Measurements from ENCODE around the gene IPO11.

IPO11 gene

DNA sequence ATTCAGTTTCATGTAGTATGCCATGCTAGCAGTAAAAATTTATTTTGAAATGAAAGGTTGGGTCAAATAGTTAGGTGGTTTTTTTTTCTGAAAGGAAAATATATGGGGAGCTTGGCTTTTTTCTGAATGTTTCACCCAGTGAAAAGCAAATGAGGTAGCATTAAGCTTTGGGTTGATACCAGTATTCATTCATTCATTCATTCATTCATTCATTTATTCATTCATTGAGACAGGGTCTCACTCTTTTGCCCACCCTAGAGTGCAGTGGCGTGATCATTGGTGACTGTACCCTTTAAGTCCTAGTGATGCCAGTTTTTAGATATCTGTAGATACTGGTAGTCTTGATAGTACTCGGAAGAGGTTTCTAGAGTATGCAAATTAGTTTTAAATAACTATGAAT lies 123.7 kb downstream of the IPO11 start:
- TF ChIP-seq, protein P1, sequence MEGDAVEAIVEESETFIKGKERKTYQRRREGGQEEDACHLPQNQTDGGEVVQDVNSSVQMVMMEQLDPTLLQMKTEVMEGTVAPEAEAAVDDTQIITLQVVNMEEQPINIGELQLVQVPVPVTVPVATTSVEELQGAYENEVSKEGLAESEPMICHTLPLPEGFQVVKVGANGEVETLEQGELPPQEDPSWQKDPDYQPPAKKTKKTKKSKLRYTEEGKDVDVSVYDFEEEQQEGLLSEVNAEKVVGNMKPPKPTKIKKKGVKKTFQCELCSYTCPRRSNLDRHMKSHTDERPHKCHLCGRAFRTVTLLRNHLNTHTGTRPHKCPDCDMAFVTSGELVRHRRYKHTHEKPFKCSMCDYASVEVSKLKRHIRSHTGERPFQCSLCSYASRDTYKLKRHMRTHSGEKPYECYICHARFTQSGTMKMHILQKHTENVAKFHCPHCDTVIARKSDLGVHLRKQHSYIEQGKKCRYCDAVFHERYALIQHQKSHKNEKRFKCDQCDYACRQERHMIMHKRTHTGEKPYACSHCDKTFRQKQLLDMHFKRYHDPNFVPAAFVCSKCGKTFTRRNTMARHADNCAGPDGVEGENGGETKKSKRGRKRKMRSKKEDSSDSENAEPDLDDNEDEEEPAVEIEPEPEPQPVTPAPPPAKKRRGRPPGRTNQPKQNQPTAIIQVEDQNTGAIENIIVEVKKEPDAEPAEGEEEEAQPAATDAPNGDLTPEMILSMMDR (IDR thresholded peaks at IDR 0.05; ENCODE audit: low read depth, low read length) = no peak
- DNase-seq (ENCODE audit: extremely low read depth, low read depth) = no peak

DNA sequence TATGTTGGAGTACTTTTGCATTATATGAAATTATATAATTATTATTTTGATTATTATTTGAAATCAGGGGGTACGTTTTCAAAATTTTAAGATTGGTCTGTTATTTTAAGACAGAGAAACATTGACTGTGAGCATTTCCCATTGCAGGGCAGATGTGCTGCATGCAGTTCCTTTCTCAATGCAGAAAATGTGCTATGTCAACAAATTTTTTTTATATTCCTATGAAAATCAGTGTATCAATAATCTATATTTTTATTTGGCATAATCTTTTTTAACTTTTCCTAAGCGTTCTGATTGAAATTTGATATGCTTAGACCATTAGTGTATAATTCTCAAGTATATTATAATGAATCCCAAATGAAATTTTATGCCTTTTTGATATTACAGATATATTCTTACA lies 124.2 kb downstream of the IPO11 start:
- no peak for DNase-seq (ENCODE audit: extremely low read depth, low read depth)
- TF ChIP-seq, protein P1 (IDR thresholded peaks at IDR 0.05; ENCODE audit: low read depth, low read length) = no peak

GRCh38 chr5:62538017-62538942 lies 125.7 kb downstream of the IPO11 start:
- TF ChIP-seq, protein P1 (IDR thresholded peaks at IDR 0.05; ENCODE audit: low read depth, low read length) = no peak
- DNase-seq (ENCODE audit: extremely low read depth, low read depth) = no peak

- no peak for DNase-seq (ENCODE audit: extremely low read depth, low read depth)
- TF ChIP-seq, protein P1 (IDR thresholded peaks at IDR 0.05; ENCODE audit: low read depth, low read length) = no peak
These were observed 130.2 kb downstream of the IPO11 start for GRCh38 chr5:62542720-62543119.

DNA sequence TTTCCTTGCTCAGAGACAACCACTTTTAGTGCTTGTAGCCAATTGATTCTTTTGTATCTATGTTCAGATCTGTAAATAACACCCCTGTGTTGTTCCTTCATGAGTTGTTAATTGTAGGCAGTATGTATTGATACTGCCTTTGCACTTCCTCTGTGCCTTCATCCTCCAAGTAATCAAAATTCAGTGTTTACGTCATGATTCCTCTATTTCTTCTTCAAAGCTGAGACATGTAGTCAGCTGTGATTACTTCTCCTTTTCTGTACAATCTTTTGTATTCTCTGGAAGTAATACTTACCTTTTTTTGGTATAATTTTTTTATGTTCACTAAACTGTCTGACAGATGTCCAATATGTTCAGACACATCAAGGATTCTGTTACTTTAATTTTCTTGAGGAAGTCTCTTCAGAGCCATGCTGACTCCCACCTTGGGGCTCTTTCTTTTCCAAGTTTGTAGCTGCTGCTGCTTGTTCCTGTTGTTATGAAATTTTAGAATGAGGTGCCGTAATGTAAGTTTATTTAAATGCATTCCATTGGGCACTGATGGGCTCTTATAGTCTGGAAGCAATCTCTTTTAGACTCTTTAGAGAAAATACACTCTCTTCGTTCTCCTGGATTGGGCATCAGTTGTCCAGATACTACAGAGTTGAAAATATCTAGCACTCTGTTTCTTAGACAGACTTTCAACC lies 135.5 kb downstream of the IPO11 start:
- TF ChIP-seq, protein P1 (IDR thresholded peaks at IDR 0.05; ENCODE audit: low read depth, low read length) = no peak
- no peak for DNase-seq (ENCODE audit: extremely low read depth, low read depth)

DNA sequence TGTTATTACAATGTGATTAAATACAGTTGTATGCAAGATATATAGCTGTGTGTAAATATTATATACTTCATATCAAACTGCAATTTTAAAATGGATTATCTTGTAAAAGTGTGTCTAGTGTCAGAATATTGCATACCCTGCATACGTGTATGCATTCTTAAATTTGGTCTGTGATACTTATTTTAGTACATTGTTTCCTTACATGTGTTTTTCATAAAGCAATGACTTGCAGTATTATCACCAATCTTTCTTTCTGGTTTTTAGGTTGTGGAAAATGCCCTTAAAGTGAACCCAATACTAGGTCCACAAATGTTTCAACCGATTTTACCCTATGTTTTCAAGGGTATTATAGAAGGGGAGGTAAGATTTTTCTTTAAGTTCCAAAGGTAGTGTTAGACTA lies 137.5 kb downstream of the IPO11 start:
- no peak for DNase-seq (ENCODE audit: extremely low read depth, low read depth)
- TF ChIP-seq, protein P1 (IDR thresholded peaks at IDR 0.05; ENCODE audit: low read depth, low read length) = no peak

GRCh38 chr5:62555930-62556329 lies 143.4 kb downstream of the IPO11 start:
- TF ChIP-seq, protein P1 (IDR thresholded peaks at IDR 0.05; ENCODE audit: low read depth, low read length) = no peak
- DNase-seq (ENCODE audit: extremely low read depth, low read depth) = no peak
